HCT116 (cell line): ENCODE measurements around the gene ZSCAN5A. TPM values are rescaled to one million over a fixed set of nuclear protein-coding genes. Genes with fewer than 3 reads are reported as not detected.

Experiments
- ATAC-seq: fragments of 200-7000 bp; cut with Tn5 transposase; 2 replicates; pipeline ENCODE4 v1.9.1; 2020; ENCODE audit warnings: mild to moderate bottlenecking, moderate library complexity
- BruUV-seq: library from RNA; stranded (reverse); fragments of 400-500 nt; replicated peaks from 2 replicates; lab custom pipeline; 2021; lab: Mats Ljungman, UMichigan
- CTCF ChIA-PET: fragments of 300-600 bp; sonication (Branson Sonifier 250); formaldehyde crosslinking; loops from one replicate; lab custom pipeline; 2021; ENCODE audit warnings: antibody characterized with exemption; lab: Charles Lee
- POLR2A ChIA-PET: fragments of 300-600, 350-600 bp; sonication (Branson Sonifier 250); formaldehyde crosslinking; loops from one replicate; lab custom pipeline; 2021; ENCODE audit warnings: antibody characterized with exemption; lab: Charles Lee
- RAD21 ChIA-PET, 2 experiments: fragments of 300-600 bp; sonication (Branson Sonifier 250); formaldehyde crosslinking; loops; one replicate each; lab custom pipeline; 2023; ENCODE audit warnings: low total read pairs in 2 of 2; ENCODE audit not compliant: uncharacterized antibody in 2 of 2, unreplicated experiment in 2 of 2, low non-redundant PET in 1 of 2; lab: Charles Lee
- DNase-seq: peaks from one replicate; pipeline ENCODE4 v3.0.0-alpha.2; 2010; ENCODE audit warnings: low read depth, low spot score
- H2AFZ ChIP-seq: fragments of 200-600 bp; shearing (Covaris generic), sonication (generic); 2 replicates; pipeline ENCODE4 v1.6.1; 2017; ENCODE audit warnings: low read depth, mixed run types, mixed read lengths, antibody characterized with exemption, low read length; ENCODE audit not compliant: poor library complexity, severe bottlenecking
- H3K27ac ChIP-seq: 2 replicates; pipeline ENCODE4 v1.5.1; 2012; ENCODE audit warnings: low read depth, low read length
- H3K27me3 ChIP-seq: fragments of 200-600 bp; sonication (generic); 2 replicates; pipeline ENCODE4 v1.6.1; 2016; ENCODE audit warnings: mixed run types, low read length, mixed read lengths; ENCODE audit not compliant: insufficient read depth
- H3K36me3 ChIP-seq, 2 experiments: fragments of 200-500 bp in 1 of 2; fragments of 200-600 bp in 1 of 2; sonication (Bioruptor generic) in 1 of 2; sonication (generic) in 1 of 2; 2 replicates each; pipeline versions ENCODE4 v1.5.1 to v1.6.1; 2014 to 2016; ENCODE audit warnings: low read length in 2 of 2, inconsistent platforms in 1 of 2, mixed read lengths in 1 of 2, mixed run types in 1 of 2; ENCODE audit not compliant: insufficient read depth in 2 of 2, control insufficient read depth in 1 of 2
- H3K4me1 ChIP-seq, 2 experiments: fragments of 200-600 bp in 1 of 2; sonication (generic) in 1 of 2; 2 replicates each; pipeline versions ENCODE4 v1.5.1 to v1.6.1; 2012 to 2017; ENCODE audit warnings: low read length in 2 of 2, inconsistent platforms in 1 of 2, mild to moderate bottlenecking in 1 of 2, mixed read lengths in 1 of 2, mixed run types in 1 of 2, moderate library complexity in 1 of 2; ENCODE audit not compliant: insufficient read depth in 2 of 2, control insufficient read depth in 1 of 2
- H3K4me2 ChIP-seq: fragments of 200-600 bp; sonication (generic); 2 replicates; pipeline ENCODE4 v1.6.1; 2017; ENCODE audit warnings: mixed run types, low read length, mixed read lengths
- H3K4me3 ChIP-seq, 2 experiments: fragments of 200-600 bp in 1 of 2; sonication (generic) in 1 of 2; replicated peaks in 1 of 2; 2 replicates each; pipeline ENCODE4 v1.5.1; 2011 to 2016; ENCODE audit warnings: low read length in 2 of 2, control low read depth in 1 of 2, low read depth in 1 of 2, mild to moderate bottlenecking in 1 of 2, mixed read lengths in 1 of 2, mixed run types in 1 of 2
- H3K79me2 ChIP-seq: fragments of 200-600 bp; sonication (generic); 2 replicates; pipeline ENCODE4 v1.6.1; 2017; ENCODE audit warnings: mild to moderate bottlenecking, mixed run types, low read length, moderate library complexity, mixed read lengths; ENCODE audit not compliant: insufficient read depth
- H3K9ac ChIP-seq: fragments of 200-600 bp; sonication (generic); 2 replicates; pipeline ENCODE4 v1.6.1; 2016; ENCODE audit warnings: low read length, mixed read lengths
- H3K9me2 ChIP-seq: fragments of 200-600 bp; sonication (generic), shearing (Covaris generic); 2 replicates; pipeline ENCODE4 v1.6.1; 2017; ENCODE audit warnings: mixed run types, mild to moderate bottlenecking, moderate library complexity; ENCODE audit not compliant: insufficient read depth
- H3K9me3 ChIP-seq, 2 experiments: fragments of 200-500 bp in 1 of 2; fragments of 200-600 bp in 1 of 2; sonication (Bioruptor generic) in 1 of 2; sonication (generic) in 1 of 2; 2 replicates each; pipeline ENCODE4 v1.6.1; 2014 to 2017; ENCODE audit warnings: low read length in 2 of 2, mixed read lengths in 2 of 2, inconsistent platforms in 1 of 2, low read depth in 1 of 2, mild to moderate bottlenecking in 1 of 2, mixed run types in 1 of 2, moderate library complexity in 1 of 2; ENCODE audit not compliant: control insufficient read depth in 1 of 2, insufficient read depth in 1 of 2
- H4K20me1 ChIP-seq: fragments of 200-600 bp; sonication (generic), shearing (Covaris generic); 2 replicates; pipeline ENCODE4 v1.6.1; 2017; ENCODE audit warnings: mixed run types, mild to moderate bottlenecking, moderate library complexity; ENCODE audit not compliant: insufficient read depth
- CBX3 ChIP-seq: IDR thresholded peaks from 2 replicates; pipeline ENCODE4 v1.6.1; 2012; ENCODE audit warnings: low read depth
- CEBPB ChIP-seq: IDR thresholded peaks from 2 replicates; pipeline ENCODE4 v1.6.1; 2012; ENCODE audit warnings: low read depth
- EGR1 ChIP-seq: IDR thresholded peaks from 2 replicates; pipeline ENCODE4 v1.6.1; 2012; ENCODE audit warnings: low read depth
- RAD21 ChIP-seq: IDR thresholded peaks from 2 replicates; pipeline ENCODE4 v1.6.1; 2012; ENCODE audit warnings: low read depth, mild to moderate bottlenecking
- SIN3A ChIP-seq: IDR thresholded peaks from 2 replicates; pipeline ENCODE4 v1.6.1; 2012; ENCODE audit warnings: low read depth
- SP1 ChIP-seq: IDR thresholded peaks from 2 replicates; pipeline ENCODE4 v1.6.1; 2012; ENCODE audit warnings: low read depth
- ZFX ChIP-seq: fragments of 450-650 bp; IDR thresholded peaks from 2 replicates; pipeline ENCODE4 v1.6.1; 2017
- ZNF274 ChIP-seq: fragments of 200-500 bp; sonication (Bioruptor generic); IDR thresholded peaks from 2 replicates; pipeline ENCODE4 v1.6.1; 2014; ENCODE audit warnings: mild to moderate bottlenecking, low read depth, low read length, inconsistent platforms
- intact Hi-C: fragments of 100-400 bp; cut with micrococcal nuclease; formaldehyde crosslinking; loops from 2 replicates; pipeline ENCODE4 v1.10.0; 2022
- total RNA-seq: library from RNA; stranded (reverse); gene quantifications from one replicate; pipeline ENCODE4 v1.2.1, GENCODE V29; 2021; ENCODE audit not compliant: unreplicated experiment
- TF ChIP-seq, protein P1 (sequence below), 3 experiments: fragments of 200-600 bp in 1 of 3; sonication (generic) in 1 of 3; IDR thresholded peaks in 2 of 3; conservative IDR thresholded peaks in 1 of 3; 2 replicates each; pipeline ENCODE4 v1.5.1; 2012 to 2017; ENCODE audit warnings: low read depth in 2 of 3, low read length in 2 of 3, antibody characterized with exemption in 1 of 3, borderline replicate concordance in 1 of 3, control low read depth in 1 of 3, mild to moderate bottlenecking in 1 of 3, mixed read lengths in 1 of 3, mixed run types in 1 of 3, moderate library complexity in 1 of 3; ENCODE audit not compliant: insufficient read depth in 1 of 3
- TF ChIP-seq, protein P2 (sequence below): IDR thresholded peaks from 2 replicates; pipeline ENCODE4 v1.6.1; 2012

ZSCAN5A gene
- total RNA-seq, 1 experiment from 2014 or later: 9.2 TPM

DNA sequence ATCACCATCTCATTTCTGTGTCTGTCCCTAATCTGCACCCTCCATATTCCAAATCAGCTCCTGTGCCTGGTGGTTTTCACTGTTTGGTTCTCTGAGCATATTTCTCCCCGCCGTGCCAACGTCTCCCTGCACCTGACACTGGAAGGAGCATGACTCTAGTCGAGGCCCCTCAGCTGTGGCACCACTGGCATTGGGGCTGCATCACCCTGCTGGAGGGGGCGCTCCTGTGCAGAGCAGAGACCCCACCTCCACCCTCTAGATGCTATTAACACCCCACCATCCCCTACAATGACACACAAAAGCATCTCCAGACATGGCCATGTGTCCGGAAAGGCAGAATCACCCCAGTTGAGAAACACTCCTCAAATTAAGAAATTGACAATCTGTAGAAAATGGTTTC lies 91.7 kb downstream of the ZSCAN5A start:
- no peak overlapping the region for H3K27ac ChIP-seq
- DNase-seq (no peak), ATAC-seq (no peak)
- ChIA-PET POLR2A (no interaction called here), CTCF (no interaction called here), RAD21 (no interaction called here)
- H2AFZ ChIP-seq: no peak overlapping the region
- no peaks in the 10 kb centered on the region for H3K9me2 ChIP-seq
- no peaks in the 10 kb centered on the region for H3K36me3 ChIP-seq
- H3K4me1 ChIP-seq: no peaks in the 10 kb centered on the region
- no TSS peak for BruUV-seq
- no peak overlapping the region for H3K4me2 ChIP-seq
- no peaks in the 10 kb centered on the region for H3K9me3 ChIP-seq
- intact Hi-C loops: no loop called here
- no peak overlapping the region for H3K4me3 ChIP-seq
- H3K79me2 ChIP-seq: no peaks in the 10 kb centered on the region
- no peak overlapping the region for H3K9ac ChIP-seq
- TF ChIP-seq ZNF274 (no peak), RAD21 (no peak), EGR1 (no peak), ZFX (no peak), SP1 (no peak), CBX3 (no peak)
- TF ChIP-seq, protein P1, sequence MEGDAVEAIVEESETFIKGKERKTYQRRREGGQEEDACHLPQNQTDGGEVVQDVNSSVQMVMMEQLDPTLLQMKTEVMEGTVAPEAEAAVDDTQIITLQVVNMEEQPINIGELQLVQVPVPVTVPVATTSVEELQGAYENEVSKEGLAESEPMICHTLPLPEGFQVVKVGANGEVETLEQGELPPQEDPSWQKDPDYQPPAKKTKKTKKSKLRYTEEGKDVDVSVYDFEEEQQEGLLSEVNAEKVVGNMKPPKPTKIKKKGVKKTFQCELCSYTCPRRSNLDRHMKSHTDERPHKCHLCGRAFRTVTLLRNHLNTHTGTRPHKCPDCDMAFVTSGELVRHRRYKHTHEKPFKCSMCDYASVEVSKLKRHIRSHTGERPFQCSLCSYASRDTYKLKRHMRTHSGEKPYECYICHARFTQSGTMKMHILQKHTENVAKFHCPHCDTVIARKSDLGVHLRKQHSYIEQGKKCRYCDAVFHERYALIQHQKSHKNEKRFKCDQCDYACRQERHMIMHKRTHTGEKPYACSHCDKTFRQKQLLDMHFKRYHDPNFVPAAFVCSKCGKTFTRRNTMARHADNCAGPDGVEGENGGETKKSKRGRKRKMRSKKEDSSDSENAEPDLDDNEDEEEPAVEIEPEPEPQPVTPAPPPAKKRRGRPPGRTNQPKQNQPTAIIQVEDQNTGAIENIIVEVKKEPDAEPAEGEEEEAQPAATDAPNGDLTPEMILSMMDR (IDR thresholded peaks at IDR 0.05 in 2 of 3, conservative IDR thresholded peaks at IDR 0.05 in 1 of 3; ENCODE audit: borderline replicate concordance in 1 of 3, insufficient read depth in 1 of 3, low read depth in 2 of 3, low read length in 2 of 3): 0 out of 6 replicates have a peak, but pooled peaks of 1 of the 3 experiments have one; percentile 20
- no peaks in the 10 kb centered on the region for H3K27me3 ChIP-seq
- no peaks in the 10 kb centered on the region for H4K20me1 ChIP-seq

DNA sequence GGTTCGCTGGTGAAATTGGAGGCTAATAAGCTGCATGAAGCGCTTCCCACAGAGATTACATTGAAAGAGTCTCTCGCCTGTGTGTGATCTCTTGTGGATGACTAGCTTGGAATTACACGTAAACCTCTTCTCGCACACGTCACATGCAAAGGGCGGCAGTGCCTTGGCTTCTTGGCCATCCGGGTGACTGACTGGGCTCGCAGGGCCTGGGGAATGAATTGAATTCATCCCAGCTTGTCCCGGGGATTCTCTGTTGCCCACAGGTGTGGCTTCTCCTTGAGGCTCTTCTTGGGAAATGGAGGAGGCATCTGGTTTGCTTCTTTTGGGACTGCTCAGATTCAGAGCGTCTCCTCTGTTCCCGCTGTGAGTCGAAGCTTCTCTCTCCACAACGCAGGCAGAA lies 92.8 kb downstream of the ZSCAN5A start:
- no peak overlapping the region for H3K9ac ChIP-seq
- H3K27me3 ChIP-seq: no peaks in the 10 kb centered on the region
- H2AFZ ChIP-seq: no peak overlapping the region
- no peaks in the 10 kb centered on the region for H3K36me3 ChIP-seq
- POLR2A ChIA-PET: no interaction called here
- no peak for TF ChIP-seq SIN3A
- TF ChIP-seq, protein P1 (IDR thresholded peaks at IDR 0.05 in 2 of 3, conservative IDR thresholded peaks at IDR 0.05 in 1 of 3; ENCODE audit: borderline replicate concordance in 1 of 3, insufficient read depth in 1 of 3, low read depth in 2 of 3, low read length in 2 of 3): peak in 1 of 3 experiments; percentile 6; a peak in 1 of 6 replicates
- TF ChIP-seq, protein P2, sequence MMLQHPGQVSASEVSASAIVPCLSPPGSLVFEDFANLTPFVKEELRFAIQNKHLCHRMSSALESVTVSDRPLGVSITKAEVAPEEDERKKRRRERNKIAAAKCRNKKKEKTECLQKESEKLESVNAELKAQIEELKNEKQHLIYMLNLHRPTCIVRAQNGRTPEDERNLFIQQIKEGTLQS: no peak
- TF ChIP-seq CEBPB: no peak
- H3K79me2 ChIP-seq: no peaks in the 10 kb centered on the region
- H3K9me2 ChIP-seq: no peaks in the 10 kb centered on the region
- no peaks in the 10 kb centered on the region for H3K9me3 ChIP-seq
- DNase-seq: no peak
- intact Hi-C loops: no loop called here
- H3K4me3 ChIP-seq: no peak overlapping the region
- no peak overlapping the region for H3K4me2 ChIP-seq
- CTCF ChIA-PET: no interaction called here
- no TSS peak for BruUV-seq
- H3K4me1 ChIP-seq: no peaks in the 10 kb centered on the region
- RAD21 ChIA-PET: no interaction called here
- H4K20me1 ChIP-seq: no peaks in the 10 kb centered on the region
- no peak overlapping the region for H3K27ac ChIP-seq
- ATAC-seq: no peak
